ENCODE measurements around the gene CEP57.

DNA sequence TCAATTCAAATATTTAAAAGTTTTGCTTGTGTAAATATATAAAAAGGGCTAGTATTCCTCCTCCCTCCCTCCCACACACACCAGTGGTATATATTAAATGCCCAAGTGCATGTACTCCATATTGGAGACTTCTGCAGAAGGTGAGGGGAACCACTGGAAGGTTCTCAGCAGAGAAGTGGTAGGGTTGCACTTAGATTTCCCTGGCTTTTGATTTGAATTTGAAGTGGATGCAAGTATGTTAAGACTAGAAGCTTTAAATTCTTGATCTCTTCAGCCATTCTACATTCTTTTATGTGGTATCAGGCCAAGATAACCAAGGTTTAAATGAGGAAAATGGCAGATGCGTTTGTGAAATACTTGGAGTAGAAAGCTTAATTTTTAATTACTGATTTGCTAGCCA is 43.1 kb downstream of the CEP57 start:
- TF ChIP-seq, protein P1, sequence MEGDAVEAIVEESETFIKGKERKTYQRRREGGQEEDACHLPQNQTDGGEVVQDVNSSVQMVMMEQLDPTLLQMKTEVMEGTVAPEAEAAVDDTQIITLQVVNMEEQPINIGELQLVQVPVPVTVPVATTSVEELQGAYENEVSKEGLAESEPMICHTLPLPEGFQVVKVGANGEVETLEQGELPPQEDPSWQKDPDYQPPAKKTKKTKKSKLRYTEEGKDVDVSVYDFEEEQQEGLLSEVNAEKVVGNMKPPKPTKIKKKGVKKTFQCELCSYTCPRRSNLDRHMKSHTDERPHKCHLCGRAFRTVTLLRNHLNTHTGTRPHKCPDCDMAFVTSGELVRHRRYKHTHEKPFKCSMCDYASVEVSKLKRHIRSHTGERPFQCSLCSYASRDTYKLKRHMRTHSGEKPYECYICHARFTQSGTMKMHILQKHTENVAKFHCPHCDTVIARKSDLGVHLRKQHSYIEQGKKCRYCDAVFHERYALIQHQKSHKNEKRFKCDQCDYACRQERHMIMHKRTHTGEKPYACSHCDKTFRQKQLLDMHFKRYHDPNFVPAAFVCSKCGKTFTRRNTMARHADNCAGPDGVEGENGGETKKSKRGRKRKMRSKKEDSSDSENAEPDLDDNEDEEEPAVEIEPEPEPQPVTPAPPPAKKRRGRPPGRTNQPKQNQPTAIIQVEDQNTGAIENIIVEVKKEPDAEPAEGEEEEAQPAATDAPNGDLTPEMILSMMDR (IDR thresholded peaks at IDR 0.05; ENCODE audit: low read depth, low read length) = no peak
- no peak for TF ChIP-seq POLR2A (IDR thresholded peaks at IDR 0.05; ENCODE audit: extremely low read depth, insufficient read length)

Measured in NB4 (cell line).